SK-MEL-5 (cell line): ENCODE data around the gene ELANE. TPM values are rescaled to one million over a fixed set of nuclear protein-coding genes. Genes with fewer than 3 reads are reported as not detected.
"Not testable (repeated sequence)": the region's sequence is repeated elsewhere in the genome, so short reads cannot be mapped to it uniquely, and the experiment has no call there.

Source experiments
- DNase-seq: peaks from one replicate; pipeline ENCODE4 v3.0.0-alpha.2; 2016; ENCODE audit warnings: low read depth, low spot score
- in situ Hi-C: cut with HindIII; loops from 2 replicates; pipeline ENCODE4 v1.10.0; 2016; ENCODE audit warnings: low sequenced_read_pairs, high pct_unique_total_duplicates, low pct_unique_long_range_greater_than_20kb
- total RNA-seq: library from RNA; depleted of rRNA; stranded (reverse); fragments of >200 nt; shearing (Covaris generic); gene quantifications from 2 replicates; pipeline ENCODE4 v1.2.3, GENCODE V29; 2014

The ELANE gene
- total RNA-seq, 1 experiment from 2014 or later: not detected

- in situ Hi-C loops, DNase-seq: not testable (repeated sequence)
Measured at GRCh38 chr19:853614-854220, 1.6 kb downstream of the ELANE start.

- in situ Hi-C loops: no loop called here
Measured at GRCh38 chr19:854549-854948, 2.4 kb downstream of the ELANE start.

GRCh38 chr19:855142-855541, 3.0 kb downstream of the ELANE start:
- in situ Hi-C loops: no loop called here
- DNase-seq: no peak

More at GRCh38 chr19:854549-854948, 2.4 kb downstream of the ELANE start:
- DNase-seq: no peak

GRCh38 chr19:855566-856120, 3.5 kb downstream of the ELANE start:
- no peak for DNase-seq
- in situ Hi-C loops: no loop called here

GRCh38 chr19:858284-858683, 6.2 kb downstream of the ELANE start:
- no peak for DNase-seq
- in situ Hi-C loops: no loop called here

GRCh38 chr19:858868-859843, 7.1 kb downstream of the ELANE start, which contains the start of gene CFD:
CFD (plus strand) TSS chr19:859664; CDS start chr19:859690, 26 bp downstream.
- no peak for DNase-seq
- in situ Hi-C loops: no loop called here

- no peak for DNase-seq
- in situ Hi-C loops: no loop called here
Measured at GRCh38 chr19:861141-861755, 9.1 kb downstream of the ELANE start.

GRCh38 chr19:861756-862580, 9.9 kb downstream of the ELANE start:
- in situ Hi-C loops: no loop called here
- DNase-seq: peak; percentile 66

- in situ Hi-C loops: no loop called here
- DNase-seq: peak; percentile 52
Measured at GRCh38 chr19:862581-863314, 10.6 kb downstream of the ELANE start.

GRCh38 chr19:863315-863620, 11.2 kb downstream of the ELANE start:
- no peak for DNase-seq
- in situ Hi-C loops: no loop called here

- in situ Hi-C loops: no loop called here
Measured at GRCh38 chr19:866769-867300, 14.7 kb downstream of the ELANE start.

GRCh38 chr19:867301-867793, 15.2 kb downstream of the ELANE start:
- DNase-seq: no peak
- in situ Hi-C loops: no loop called here

More at GRCh38 chr19:866769-867300, 14.7 kb downstream of the ELANE start:
- no peak for DNase-seq

- in situ Hi-C loops: no loop called here
- no peak for DNase-seq
Measured at GRCh38 chr19:867855-868457, 15.9 kb downstream of the ELANE start.

- DNase-seq: no peak
- in situ Hi-C loops: no loop called here
Measured at GRCh38 chr19:868458-869244, 16.5 kb downstream of the ELANE start.
